Natural killer cell (primary cell): Measurements from ENCODE around the gene CSF2RB. TPM values are rescaled to one million over a fixed set of nuclear protein-coding genes. Genes with fewer than 3 reads are reported as not detected.

Source experiments
- ATAC-seq, 3 donors: fragments of 150-1000 bp in 2 of 3; fragments of 200-7000 bp in 1 of 3; cut with Tn5 transposase; 1 replicate in 1 of 3; 2 replicates in 2 of 3; pipeline ENCODE4 v1.10.0; 2021; ENCODE audit warnings: mild to moderate bottlenecking in 2 of 3, moderate library complexity in 2 of 3
- DNase-seq, 2 donors: peaks; one replicate each; pipeline versions ENCODE4 v3.0.0 to v3.0.0-alpha.2; 2013 to 2021; ENCODE audit warnings: mixed read lengths in 1 of 2
- H3K27ac ChIP-seq: one replicate; pipeline ENCODE4 v1.5.1; 2013; ENCODE audit warnings: mild to moderate bottlenecking, low read length
- H3K27me3 ChIP-seq: one replicate; pipeline ENCODE4 v1.6.1; 2013; ENCODE audit warnings: low read length; ENCODE audit not compliant: control insufficient read depth, insufficient read depth
- H3K36me3 ChIP-seq: one replicate; pipeline ENCODE4 v1.6.1; 2013; ENCODE audit warnings: low read length; ENCODE audit not compliant: control insufficient read depth, insufficient read depth
- H3K4me1 ChIP-seq: one replicate; pipeline ENCODE4 v1.6.1; 2013; ENCODE audit warnings: low read length; ENCODE audit not compliant: control insufficient read depth, insufficient read depth
- H3K4me3 ChIP-seq: one replicate; pipeline ENCODE4 v1.5.1; 2013; ENCODE audit warnings: low read length
- H3K9me3 ChIP-seq: one replicate; pipeline ENCODE4 v1.6.1; 2013; ENCODE audit warnings: low read length; ENCODE audit not compliant: control insufficient read depth, insufficient read depth
- H3K27ac Mint-ChIP-seq, 2 donors: one replicate each; pipeline ENCODE4 v1.8.0; 2022; ENCODE audit warnings: mild to moderate bottlenecking in 2 of 2, mixed read lengths in 2 of 2, moderate library complexity in 1 of 2
- H3K27me3 Mint-ChIP-seq, 2 donors: one replicate each; pipeline ENCODE4 v1.8.0; 2022; ENCODE audit warnings: low read depth in 2 of 2, mixed read lengths in 2 of 2
- H3K36me3 Mint-ChIP-seq: one replicate; pipeline ENCODE4 v1.8.0; 2022; ENCODE audit warnings: mixed read lengths
- H3K4me1 Mint-ChIP-seq, 2 donors: one replicate each; pipeline ENCODE4 v1.8.0; 2022; ENCODE audit warnings: mixed read lengths in 2 of 2
- H3K4me3 Mint-ChIP-seq: one replicate; pipeline ENCODE4 v1.8.0; 2022; ENCODE audit warnings: mild to moderate bottlenecking, moderate library complexity, mixed read lengths
- H3K9me3 Mint-ChIP-seq, 2 donors: one replicate each; pipeline ENCODE4 v1.8.0; 2022; ENCODE audit warnings: mixed read lengths in 2 of 2
- WGBS: methylation state at CpG from one replicate; pipeline ENCODE4 v1.1.7; 2013; ENCODE audit warnings: missing lambda C conversion rate; ENCODE audit not compliant: insufficient coverage; 5-methylcytosine and 5-hydroxymethylcytosine counted together
- intact Hi-C: fragments of 100-400 bp; cut with micrococcal nuclease; formaldehyde crosslinking; loops from one replicate; pipeline ENCODE4 v1.14.2; 2022
- total RNA-seq, 4 donors: library from RNA; stranded (reverse); fragments of 120-200 nt in 1 of 4; gene quantifications; one replicate each; pipeline versions ENCODE4 v1.2.3 to v1.2.4, GENCODE V29; 2013 to 2022
- TF ChIP-seq, protein P1 (sequence below): fragments of 200-600 bp; IDR thresholded peaks from one replicate; pipeline ENCODE4 v1.8.0; 2022; ENCODE audit warnings: antibody characterized with exemption

CSF2RB gene
- total RNA-seq, 3 donors from 2014 or later (not counting 1 experiment from before 2014, with no cell fraction given) = 3.8 to 274 (median 8.2) TPM

GRCh38 chr22:36912694-36913426 lies 568 bp upstream of the CSF2RB start:
- no peaks in the 10 kb centered on the region for H3K9me3 ChIP-seq
- H3K27me3 Mint-ChIP-seq = peaks cover 19 to 38% of the 10 kb centered on the region in 2 donors
- peaks cover 4% of the 10 kb centered on the region for H3K4me1 ChIP-seq
- TF ChIP-seq, protein P1, sequence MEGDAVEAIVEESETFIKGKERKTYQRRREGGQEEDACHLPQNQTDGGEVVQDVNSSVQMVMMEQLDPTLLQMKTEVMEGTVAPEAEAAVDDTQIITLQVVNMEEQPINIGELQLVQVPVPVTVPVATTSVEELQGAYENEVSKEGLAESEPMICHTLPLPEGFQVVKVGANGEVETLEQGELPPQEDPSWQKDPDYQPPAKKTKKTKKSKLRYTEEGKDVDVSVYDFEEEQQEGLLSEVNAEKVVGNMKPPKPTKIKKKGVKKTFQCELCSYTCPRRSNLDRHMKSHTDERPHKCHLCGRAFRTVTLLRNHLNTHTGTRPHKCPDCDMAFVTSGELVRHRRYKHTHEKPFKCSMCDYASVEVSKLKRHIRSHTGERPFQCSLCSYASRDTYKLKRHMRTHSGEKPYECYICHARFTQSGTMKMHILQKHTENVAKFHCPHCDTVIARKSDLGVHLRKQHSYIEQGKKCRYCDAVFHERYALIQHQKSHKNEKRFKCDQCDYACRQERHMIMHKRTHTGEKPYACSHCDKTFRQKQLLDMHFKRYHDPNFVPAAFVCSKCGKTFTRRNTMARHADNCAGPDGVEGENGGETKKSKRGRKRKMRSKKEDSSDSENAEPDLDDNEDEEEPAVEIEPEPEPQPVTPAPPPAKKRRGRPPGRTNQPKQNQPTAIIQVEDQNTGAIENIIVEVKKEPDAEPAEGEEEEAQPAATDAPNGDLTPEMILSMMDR = no peak
- peak overlapping the region in 1 of 2 donors; percentile 60 for H3K27ac Mint-ChIP-seq
- no peak overlapping the region for H3K4me3 ChIP-seq
- no peak overlapping the region for H3K4me3 Mint-ChIP-seq
- DNase-seq (no peak), ATAC-seq (no peak)
- no peaks in the 10 kb centered on the region for H3K9me3 Mint-ChIP-seq
- H3K27me3 ChIP-seq = no peaks in the 10 kb centered on the region
- no peaks in the 10 kb centered on the region for H3K36me3 Mint-ChIP-seq
- no peak overlapping the region for H3K27ac ChIP-seq
- 82% methylated on average over 8 of the region's 8 CpGs for WGBS
- intact Hi-C loops = no loop called here
- no peaks in the 10 kb centered on the region for H3K36me3 ChIP-seq
- peaks cover 0 to 5% of the 10 kb centered on the region in 2 donors for H3K4me1 Mint-ChIP-seq

GRCh38 chr22:36914390-36914752 lies 943 bp downstream of the CSF2RB start:
- intact Hi-C loops = no loop called here
- Mint-ChIP-seq H3K9me3 (no peaks in the 10 kb centered on the region), H3K36me3 (no peaks in the 10 kb centered on the region), H3K27me3 (peaks cover 21 to 42% of the 10 kb centered on the region in 2 donors), H3K4me1 (peaks cover 0 to 5% of the 10 kb centered on the region in 2 donors), H3K4me3 (no peak overlapping the region), H3K27ac (no peak overlapping the region)
- Histone ChIP-seq H3K27me3 (no peaks in the 10 kb centered on the region), H3K9me3 (no peaks in the 10 kb centered on the region), H3K4me3 (peak overlapping the region; percentile 42), H3K36me3 (no peaks in the 10 kb centered on the region), H3K27ac (no peak overlapping the region), H3K4me1 (peaks cover 4% of the 10 kb centered on the region)
- DNase-seq (no peak), ATAC-seq (no peak)
- WGBS = 80% methylated on average over 1 of the region's 1 CpG
- TF ChIP-seq, protein P1 = no peak

DNA sequence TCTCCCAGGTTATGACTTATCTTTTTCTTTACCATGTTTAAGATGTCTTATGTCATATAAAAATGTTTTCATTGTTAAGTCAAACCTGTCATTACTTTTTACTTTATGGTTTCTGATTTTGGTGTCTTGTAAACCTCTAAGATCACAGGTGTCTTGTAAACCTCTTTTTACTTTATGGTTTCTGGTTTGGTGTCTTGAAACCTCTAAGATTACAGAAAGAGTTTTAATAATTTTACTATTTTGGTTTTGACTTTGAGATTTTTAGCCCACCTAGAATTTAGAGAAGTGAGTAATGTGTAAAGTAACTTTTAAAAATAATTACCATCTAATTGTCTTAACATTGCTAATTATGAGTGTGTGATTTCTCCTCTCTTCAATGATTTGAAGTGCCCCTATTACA lies 2.6 kb downstream of the CSF2RB start:
- H3K4me1 ChIP-seq = peaks cover 4% of the 10 kb centered on the region
- peaks cover 0 to 5% of the 10 kb centered on the region in 2 donors for H3K4me1 Mint-ChIP-seq
- H3K27me3 Mint-ChIP-seq = peaks cover 26 to 35% of the 10 kb centered on the region in 2 donors

More for the DNA sequence above, 2.6 kb downstream of the CSF2RB start:
- Histone ChIP-seq H3K27me3 (no peaks in the 10 kb centered on the region), H3K4me3 (no peak overlapping the region), H3K36me3 (no peaks in the 10 kb centered on the region), H3K27ac (no peak overlapping the region), H3K9me3 (no peaks in the 10 kb centered on the region)
- TF ChIP-seq, protein P1 = no peak
- H3K4me3 Mint-ChIP-seq = no peak overlapping the region
- intact Hi-C loops = no loop called here
- no peaks in the 10 kb centered on the region for H3K36me3 Mint-ChIP-seq
- H3K27ac Mint-ChIP-seq = no peak overlapping the region
- DNase-seq = no peak
- ATAC-seq = no peak
- H3K9me3 Mint-ChIP-seq = no peaks in the 10 kb centered on the region
